GM12875 (cell line): Measurements from ENCODE around the gene SYCP2.
"Not testable (repeated sequence)": the region's sequence is repeated elsewhere in the genome, so short reads cannot be mapped to it uniquely, and the experiment has no call there.

Experiments used
- H3K4me3 ChIP-seq: one replicate; pipeline ENCODE4 v1.5.1; 2011; ENCODE audit warnings: low read depth, low read length, control low read depth
- TF ChIP-seq, protein P1 (sequence below): IDR thresholded peaks from 2 replicates; pipeline ENCODE4 v1.5.1; 2011; ENCODE audit warnings: low read depth, mild to moderate bottlenecking, control low read depth, inconsistent platforms, low read length, moderate library complexity, borderline replicate concordance; ENCODE audit not compliant: insufficient read depth

The SYCP2 gene

DNA sequence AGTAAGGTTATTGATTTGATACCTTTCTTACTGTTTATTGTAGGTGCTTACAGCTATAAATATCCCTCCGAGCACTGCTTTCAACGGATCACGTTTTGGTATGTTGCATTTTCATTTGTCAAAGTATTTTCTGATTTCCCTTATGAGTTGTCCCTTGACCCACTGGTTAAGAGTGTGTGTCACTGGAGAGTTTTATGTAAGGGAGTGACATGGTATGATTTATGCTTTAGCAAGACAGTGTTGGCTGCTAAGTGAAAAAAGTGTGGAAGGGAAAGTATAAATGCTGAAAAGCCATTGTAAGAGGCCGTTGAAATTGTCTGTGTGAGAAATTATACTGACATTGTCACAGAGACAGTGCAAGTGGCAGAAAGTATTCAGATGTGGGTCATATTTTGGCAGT is 72.0 kb downstream of the SYCP2 start:
- no peak overlapping the region for H3K4me3 ChIP-seq
- TF ChIP-seq, protein P1, sequence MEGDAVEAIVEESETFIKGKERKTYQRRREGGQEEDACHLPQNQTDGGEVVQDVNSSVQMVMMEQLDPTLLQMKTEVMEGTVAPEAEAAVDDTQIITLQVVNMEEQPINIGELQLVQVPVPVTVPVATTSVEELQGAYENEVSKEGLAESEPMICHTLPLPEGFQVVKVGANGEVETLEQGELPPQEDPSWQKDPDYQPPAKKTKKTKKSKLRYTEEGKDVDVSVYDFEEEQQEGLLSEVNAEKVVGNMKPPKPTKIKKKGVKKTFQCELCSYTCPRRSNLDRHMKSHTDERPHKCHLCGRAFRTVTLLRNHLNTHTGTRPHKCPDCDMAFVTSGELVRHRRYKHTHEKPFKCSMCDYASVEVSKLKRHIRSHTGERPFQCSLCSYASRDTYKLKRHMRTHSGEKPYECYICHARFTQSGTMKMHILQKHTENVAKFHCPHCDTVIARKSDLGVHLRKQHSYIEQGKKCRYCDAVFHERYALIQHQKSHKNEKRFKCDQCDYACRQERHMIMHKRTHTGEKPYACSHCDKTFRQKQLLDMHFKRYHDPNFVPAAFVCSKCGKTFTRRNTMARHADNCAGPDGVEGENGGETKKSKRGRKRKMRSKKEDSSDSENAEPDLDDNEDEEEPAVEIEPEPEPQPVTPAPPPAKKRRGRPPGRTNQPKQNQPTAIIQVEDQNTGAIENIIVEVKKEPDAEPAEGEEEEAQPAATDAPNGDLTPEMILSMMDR: no peak

DNA sequence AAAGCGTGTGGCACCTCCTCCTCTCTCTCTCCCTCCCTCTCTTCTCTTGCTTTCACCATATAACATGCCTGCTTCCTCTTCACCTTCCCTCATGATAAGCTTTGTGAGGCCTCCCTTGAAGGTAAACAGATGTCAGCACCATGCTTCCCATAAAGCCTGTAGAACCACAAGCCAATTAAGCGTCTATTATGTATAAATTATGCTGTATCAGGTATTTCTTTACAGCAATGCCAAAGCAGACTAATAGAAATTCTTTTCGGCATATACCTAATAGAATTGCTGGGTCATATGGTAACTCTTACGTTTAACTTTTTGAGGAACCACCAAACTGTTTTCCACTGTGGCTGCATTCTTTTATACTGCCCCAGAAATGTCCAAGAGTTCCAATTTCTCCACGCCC is 75.0 kb downstream of the SYCP2 start:
- TF ChIP-seq, protein P1: no peak
- no peak overlapping the region for H3K4me3 ChIP-seq

DNA sequence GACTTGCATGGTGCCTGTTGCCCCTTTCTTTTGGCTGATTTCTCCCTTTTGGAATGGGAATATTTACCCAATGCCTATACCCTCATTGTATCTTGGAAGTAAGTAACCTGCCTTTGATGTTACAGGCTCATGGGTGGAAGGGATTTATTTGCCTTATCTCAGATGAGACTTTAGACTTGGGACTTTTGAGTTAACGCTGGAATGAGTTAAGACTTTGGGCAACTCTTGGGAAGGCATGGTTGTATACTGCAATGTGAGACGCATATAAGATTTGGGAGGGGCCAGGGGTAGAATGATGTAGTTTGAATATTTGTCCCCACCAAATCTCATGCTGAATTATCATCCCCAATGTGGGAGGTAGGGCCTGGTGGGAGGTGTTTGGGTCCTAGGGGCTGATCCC is 75.5 kb downstream of the SYCP2 start:
- TF ChIP-seq, protein P1: no peak
- no peak overlapping the region for H3K4me3 ChIP-seq

DNA sequence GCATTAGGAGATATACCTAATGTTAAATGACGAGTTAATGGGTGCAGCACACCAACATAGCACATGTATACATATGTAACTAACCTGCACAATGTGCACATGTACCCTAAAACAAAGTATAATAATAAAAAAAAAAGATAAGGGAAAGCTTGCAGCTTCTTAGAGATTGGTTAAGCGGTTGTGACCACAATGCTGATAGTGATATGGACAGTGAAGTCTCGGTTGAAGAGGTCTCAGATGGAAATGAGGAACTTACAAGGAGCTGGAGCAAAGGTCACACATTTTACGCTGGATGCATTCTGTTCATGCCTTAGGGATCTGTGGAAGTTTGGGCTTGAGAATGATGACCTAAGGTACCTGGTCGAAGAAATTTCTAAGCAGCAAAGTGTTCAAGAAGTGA is 76.5 kb downstream of the SYCP2 start:
- H3K4me3 ChIP-seq: not testable (repeated sequence)

DNA sequence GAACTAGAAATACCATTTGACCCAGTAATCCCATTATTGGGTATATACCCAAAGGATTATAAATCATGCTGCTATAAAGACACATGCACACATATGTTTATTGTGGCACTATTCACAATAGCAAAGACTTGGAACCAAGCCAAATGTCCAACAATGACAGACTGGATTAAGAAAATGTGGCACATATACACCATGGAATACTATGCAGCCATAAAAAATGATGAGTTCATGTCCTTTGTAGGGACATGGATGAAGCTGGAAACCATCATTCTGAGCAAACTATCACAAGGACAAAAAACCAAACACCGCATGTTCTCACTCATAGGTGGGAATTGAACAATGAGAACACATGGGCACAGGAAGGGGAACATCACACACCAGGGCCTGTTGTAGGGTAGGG is 76.9 kb downstream of the SYCP2 start:
- H3K4me3 ChIP-seq: not testable (repeated sequence)

DNA sequence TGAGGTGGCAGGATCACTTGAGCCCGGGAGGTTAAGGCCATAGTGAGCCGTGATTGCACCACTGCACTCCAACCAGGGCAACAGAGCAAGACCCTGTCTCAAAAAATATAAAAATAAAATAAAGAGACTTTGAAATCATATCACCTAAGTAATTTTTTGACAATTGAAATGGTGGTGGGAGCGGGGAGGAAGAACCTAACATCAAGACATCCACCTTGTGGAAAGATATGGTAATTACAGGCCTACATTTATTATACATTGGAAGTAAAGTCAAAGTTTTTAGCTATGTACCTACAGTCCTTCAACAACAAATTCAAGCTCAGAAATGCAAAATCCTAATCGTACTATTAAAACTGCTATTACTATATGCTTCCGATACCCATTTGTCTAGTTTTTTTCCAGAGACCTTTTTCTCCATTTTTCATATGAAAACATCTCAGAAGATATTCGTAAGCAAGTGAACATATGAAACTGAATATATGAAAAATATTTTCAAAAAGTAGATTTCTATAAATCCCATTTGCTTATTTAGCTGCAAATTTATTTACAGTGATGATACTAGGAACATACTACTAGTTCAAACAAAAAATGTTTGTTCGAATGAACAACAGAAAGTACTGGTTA is 83.3 kb downstream of the SYCP2 start:
- no peak overlapping the region for H3K4me3 ChIP-seq
- TF ChIP-seq, protein P1: peak; percentile 33; the same call in 1 of the 2 replicates

DNA sequence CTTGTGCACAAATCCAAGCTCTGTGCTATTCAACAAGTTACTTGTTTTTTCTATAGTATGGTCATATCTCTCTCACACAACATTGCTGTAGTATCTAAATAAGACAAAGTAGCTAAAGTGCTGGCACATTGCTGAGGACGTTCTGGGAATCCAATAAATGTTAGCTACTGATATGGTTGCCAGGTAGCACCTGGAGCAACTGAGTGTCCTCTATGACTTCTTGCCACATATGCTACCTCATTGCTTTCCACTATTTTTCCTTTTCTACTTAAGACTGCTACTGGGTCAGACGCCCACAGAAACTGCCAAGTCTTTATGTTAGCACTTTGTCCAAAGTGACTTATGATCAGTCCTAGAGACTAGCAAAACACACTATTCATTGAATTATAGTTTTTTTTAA is 85.3 kb downstream of the SYCP2 start:
- TF ChIP-seq, protein P1: no peak
- no peak overlapping the region for H3K4me3 ChIP-seq

DNA sequence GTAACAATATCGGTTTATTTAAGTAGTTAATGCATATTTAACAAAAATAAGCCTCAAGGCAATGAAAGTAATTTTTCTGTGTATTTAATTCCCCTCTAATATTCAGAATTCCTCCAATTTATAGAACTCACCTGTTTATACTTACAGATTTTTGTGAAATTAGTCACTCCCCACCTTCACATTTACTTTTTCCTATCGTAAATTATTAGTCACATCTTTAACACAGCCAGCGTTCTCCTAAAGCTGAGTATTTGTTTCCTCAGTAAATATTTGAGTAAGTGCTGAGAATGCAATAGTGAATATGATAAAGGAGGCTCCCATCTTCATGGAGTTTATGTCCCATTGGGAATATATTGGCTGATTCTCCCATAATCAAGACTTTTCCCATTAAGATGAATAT is 88.0 kb downstream of the SYCP2 start:
- TF ChIP-seq, protein P1: no peak
- H3K4me3 ChIP-seq: no peak overlapping the region
